Panc1 (cell line): ENCODE measurements around the gene RSPRY1.

Experiments
- POLR2AphosphoS5 ChIP-seq: IDR thresholded peaks from 2 replicates; pipeline ENCODE4 v1.6.1; 2012; ENCODE audit warnings: mild to moderate bottlenecking, low read depth, low read length, moderate library complexity
- TF ChIP-seq, protein P1 (sequence below): fragments of 450-650 bp; IDR thresholded peaks from 2 replicates; pipeline ENCODE4 v1.5.1; 2017; ENCODE audit warnings: mild to moderate bottlenecking

DNA sequence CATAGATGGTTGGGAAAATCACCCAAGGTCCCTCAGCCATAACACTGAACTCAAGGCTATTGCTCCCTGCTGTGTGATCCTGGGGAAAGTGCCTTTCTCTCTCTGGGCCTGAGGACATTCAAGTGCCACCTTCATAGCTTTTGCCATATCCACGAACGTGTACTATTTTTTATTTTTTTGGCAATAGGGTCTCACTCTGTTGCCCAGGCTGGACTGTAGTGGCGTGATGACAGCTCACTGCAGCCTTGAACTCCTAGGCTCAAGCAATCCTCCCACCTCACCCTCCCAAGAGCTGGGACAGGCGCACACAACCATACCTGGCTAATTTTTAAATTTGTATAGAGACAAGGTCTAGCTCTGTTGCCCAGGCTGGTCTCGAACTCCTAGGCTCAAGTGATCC lies 87.7 kb downstream of the RSPRY1 start:
- TF ChIP-seq, protein P1, sequence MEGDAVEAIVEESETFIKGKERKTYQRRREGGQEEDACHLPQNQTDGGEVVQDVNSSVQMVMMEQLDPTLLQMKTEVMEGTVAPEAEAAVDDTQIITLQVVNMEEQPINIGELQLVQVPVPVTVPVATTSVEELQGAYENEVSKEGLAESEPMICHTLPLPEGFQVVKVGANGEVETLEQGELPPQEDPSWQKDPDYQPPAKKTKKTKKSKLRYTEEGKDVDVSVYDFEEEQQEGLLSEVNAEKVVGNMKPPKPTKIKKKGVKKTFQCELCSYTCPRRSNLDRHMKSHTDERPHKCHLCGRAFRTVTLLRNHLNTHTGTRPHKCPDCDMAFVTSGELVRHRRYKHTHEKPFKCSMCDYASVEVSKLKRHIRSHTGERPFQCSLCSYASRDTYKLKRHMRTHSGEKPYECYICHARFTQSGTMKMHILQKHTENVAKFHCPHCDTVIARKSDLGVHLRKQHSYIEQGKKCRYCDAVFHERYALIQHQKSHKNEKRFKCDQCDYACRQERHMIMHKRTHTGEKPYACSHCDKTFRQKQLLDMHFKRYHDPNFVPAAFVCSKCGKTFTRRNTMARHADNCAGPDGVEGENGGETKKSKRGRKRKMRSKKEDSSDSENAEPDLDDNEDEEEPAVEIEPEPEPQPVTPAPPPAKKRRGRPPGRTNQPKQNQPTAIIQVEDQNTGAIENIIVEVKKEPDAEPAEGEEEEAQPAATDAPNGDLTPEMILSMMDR: no peak
- TF ChIP-seq POLR2AphosphoS5: no peak
